ENCODE measurements around the gene THUMPD3.

The THUMPD3 gene

GRCh38 chr3:9404680-9405079, 41.8 kb downstream of the THUMPD3 start:
- H3K4me1 ChIP-seq (ENCODE audit: low read length): peaks cover 55% of the 10 kb centered on the region
- H3K4me2 ChIP-seq (ENCODE audit: low read length): no peak overlapping the region
- H3K36me3 ChIP-seq (replicated peaks; ENCODE audit: low read depth, low read length): peaks cover 11% of the 10 kb centered on the region
- H2AFZ ChIP-seq (ENCODE audit: low read depth, low read length): no peak overlapping the region
- H3K9me3 ChIP-seq (ENCODE audit: insufficient read depth, low read length): no peaks in the 10 kb centered on the region
- H3K79me2 ChIP-seq (ENCODE audit: low read length): peaks cover 100% of the 10 kb centered on the region
- no peak overlapping the region for H3K9ac ChIP-seq (ENCODE audit: low read length)
- no peaks in the 10 kb centered on the region for H3K27me3 ChIP-seq (ENCODE audit: low read depth, low read length)
- no peak for TF ChIP-seq EZH2phosphoT487 (IDR thresholded peaks at IDR 0.05; ENCODE audit: low read depth)
- TF ChIP-seq CTCF (IDR thresholded peaks at IDR 0.05; ENCODE audit: low read depth, low read length): no peak
- no peak overlapping the region for H3K27ac ChIP-seq (ENCODE audit: low read length)
- H4K20me1 ChIP-seq (ENCODE audit: insufficient read depth, low read length): peaks cover 98% of the 10 kb centered on the region
- H3K4me3 ChIP-seq (ENCODE audit: low read length): no peak overlapping the region

- Histone ChIP-seq H3K9me3 (ENCODE audit: insufficient read depth, low read length) (no peaks in the 10 kb centered on the region), H3K79me2 (ENCODE audit: low read length) (peaks cover 100% of the 10 kb centered on the region), H3K27ac (ENCODE audit: low read length) (no peak overlapping the region), H2AFZ (ENCODE audit: low read depth, low read length) (no peak overlapping the region), H4K20me1 (ENCODE audit: insufficient read depth, low read length) (peaks cover 98% of the 10 kb centered on the region), H3K27me3 (ENCODE audit: low read depth, low read length) (no peaks in the 10 kb centered on the region), H3K4me2 (ENCODE audit: low read length) (no peak overlapping the region), H3K36me3 (replicated peaks; ENCODE audit: low read depth, low read length) (peaks cover 11% of the 10 kb centered on the region), H3K4me3 (ENCODE audit: low read length) (no peak overlapping the region), H3K4me1 (ENCODE audit: low read length) (peaks cover 55% of the 10 kb centered on the region), H3K9ac (ENCODE audit: low read length) (no peak overlapping the region)
- no peak for TF ChIP-seq CTCF (IDR thresholded peaks at IDR 0.05; ENCODE audit: low read depth, low read length)
- TF ChIP-seq EZH2phosphoT487 (IDR thresholded peaks at IDR 0.05; ENCODE audit: low read depth): no peak
Observed at GRCh38 chr3:9405756-9406155, 42.9 kb downstream of the THUMPD3 start.

DNA sequence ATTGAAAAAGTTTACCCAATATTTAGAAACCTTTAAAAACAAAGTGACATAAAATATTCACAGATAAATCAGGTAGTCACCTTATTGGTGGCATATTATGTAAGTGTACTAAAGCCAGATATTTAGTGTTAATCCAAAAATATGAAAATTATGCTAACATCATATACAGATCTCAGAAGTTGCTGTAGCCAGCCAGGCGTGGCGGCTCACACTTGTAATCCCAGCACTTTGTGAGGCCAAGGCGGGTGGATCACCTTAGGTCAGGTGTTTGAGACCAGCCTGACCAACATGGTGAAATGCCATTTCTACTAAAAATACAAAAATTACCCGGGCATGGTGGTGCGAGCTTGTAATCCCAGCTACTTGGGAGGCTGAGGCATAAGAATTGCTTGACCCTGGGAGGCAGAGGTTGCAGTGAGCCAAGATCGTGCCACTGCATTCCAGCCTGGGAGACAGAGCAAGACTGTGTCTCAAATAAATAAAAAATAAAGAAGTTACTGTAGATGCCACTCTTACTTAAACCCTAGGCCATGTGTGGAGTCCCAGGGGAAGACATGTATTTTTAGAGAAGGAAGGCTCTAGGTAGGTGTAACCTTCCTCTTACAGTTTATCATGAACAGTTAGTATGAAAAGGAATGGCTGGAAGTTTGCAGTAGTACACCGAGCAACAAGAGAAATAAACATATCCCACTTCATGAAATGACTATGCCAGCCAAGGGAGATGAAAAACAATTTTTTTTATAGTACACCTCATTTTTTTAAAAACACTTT, 44.2 kb downstream of the THUMPD3 start:
- H4K20me1 ChIP-seq (ENCODE audit: insufficient read depth, low read length): peaks cover 98% of the 10 kb centered on the region

GRCh38 chr3:9408061-9408460, 45.2 kb downstream of the THUMPD3 start:
- peaks cover 98% of the 10 kb centered on the region for H4K20me1 ChIP-seq (ENCODE audit: insufficient read depth, low read length)
- H3K36me3 ChIP-seq (replicated peaks; ENCODE audit: low read depth, low read length): peaks cover 8% of the 10 kb centered on the region
- no peak overlapping the region for H3K9ac ChIP-seq (ENCODE audit: low read length)
- H3K27me3 ChIP-seq (ENCODE audit: low read depth, low read length): no peaks in the 10 kb centered on the region
- no peak overlapping the region for H3K4me3 ChIP-seq (ENCODE audit: low read length)
- peaks cover 100% of the 10 kb centered on the region for H3K79me2 ChIP-seq (ENCODE audit: low read length)
- H3K4me1 ChIP-seq (ENCODE audit: low read length): peaks cover 39% of the 10 kb centered on the region
- no peak overlapping the region for H3K27ac ChIP-seq (ENCODE audit: low read length)
- no peak overlapping the region for H2AFZ ChIP-seq (ENCODE audit: low read depth, low read length)
- no peak overlapping the region for H3K4me2 ChIP-seq (ENCODE audit: low read length)
- TF ChIP-seq EZH2phosphoT487 (IDR thresholded peaks at IDR 0.05; ENCODE audit: low read depth): no peak
- no peak for TF ChIP-seq CTCF (IDR thresholded peaks at IDR 0.05; ENCODE audit: low read depth, low read length)
- no peaks in the 10 kb centered on the region for H3K9me3 ChIP-seq (ENCODE audit: insufficient read depth, low read length)

More for the DNA sequence above, 44.2 kb downstream of the THUMPD3 start:
- Histone ChIP-seq H3K9me3 (ENCODE audit: insufficient read depth, low read length) (no peaks in the 10 kb centered on the region), H3K9ac (ENCODE audit: low read length) (no peak overlapping the region), H3K27me3 (ENCODE audit: low read depth, low read length) (no peaks in the 10 kb centered on the region), H3K27ac (ENCODE audit: low read length) (no peak overlapping the region), H3K79me2 (ENCODE audit: low read length) (peaks cover 100% of the 10 kb centered on the region), H3K36me3 (replicated peaks; ENCODE audit: low read depth, low read length) (peaks cover 8% of the 10 kb centered on the region), H2AFZ (ENCODE audit: low read depth, low read length) (no peak overlapping the region), H3K4me1 (ENCODE audit: low read length) (peaks cover 47% of the 10 kb centered on the region), H3K4me3 (ENCODE audit: low read length) (no peak overlapping the region), H3K4me2 (ENCODE audit: low read length) (no peak overlapping the region)
- TF ChIP-seq EZH2phosphoT487 (IDR thresholded peaks at IDR 0.05; ENCODE audit: low read depth): no peak

All from OCI-LY3 (cell line).